BE2C (cell line): ENCODE measurements around the gene NR3C2.
"Not testable (repeated sequence)": the region's sequence is repeated elsewhere in the genome, so short reads cannot be mapped to it uniquely, and the experiment has no call there.

Source experiments
- DNase-seq: peaks from one replicate; pipeline ENCODE4 v3.0.0-alpha.2; 2020
- H3K27me3 ChIP-seq: fragments of 250-450 bp; sonication (Bioruptor Pico); 2 replicates; pipeline ENCODE4 v1.5.1; 2020; ENCODE audit warnings: mild to moderate bottlenecking
- H3K36me3 ChIP-seq: fragments of 250-450 bp; sonication (Bioruptor Pico); 2 replicates; pipeline ENCODE4 v1.5.1; 2020; ENCODE audit warnings: mild to moderate bottlenecking
- H3K4me1 ChIP-seq: fragments of 250-450 bp; sonication (Bioruptor Pico); 2 replicates; pipeline ENCODE4 v1.5.1; 2020
- H3K4me3 ChIP-seq: 2 replicates; pipeline ENCODE4 v1.5.1; 2011; ENCODE audit warnings: low read depth, low read length
- H3K9me3 ChIP-seq: fragments of 250-450 bp; sonication (Bioruptor Pico); 2 replicates; pipeline ENCODE4 v1.5.1; 2020
- CTCF ChIP-seq: IDR thresholded peaks from 2 replicates; pipeline ENCODE4 v1.5.1; 2012; ENCODE audit warnings: mild to moderate bottlenecking, low read depth, low read length

The NR3C2 gene

GRCh38 chr4:148330724-148331123 lies 111.5 kb downstream of the NR3C2 start:
- H3K36me3 ChIP-seq: no peaks in the 10 kb centered on the region
- H3K4me1 ChIP-seq: peaks cover 5% of the 10 kb centered on the region; the same call in 1 of the 2 replicates
- no peaks in the 10 kb centered on the region for H3K27me3 ChIP-seq
- H3K4me3 ChIP-seq: no peak overlapping the region
- no peaks in the 10 kb centered on the region for H3K9me3 ChIP-seq
- no peak for DNase-seq
- no peak for TF ChIP-seq CTCF

- no peak for DNase-seq
- H3K36me3 ChIP-seq: no peaks in the 10 kb centered on the region
- no peaks in the 10 kb centered on the region for H3K27me3 ChIP-seq
- H3K4me1 ChIP-seq: peaks cover 5% of the 10 kb centered on the region; the same call in 1 of the 2 replicates
- H3K4me3 ChIP-seq: no peak overlapping the region
- no peak for TF ChIP-seq CTCF
- no peaks in the 10 kb centered on the region for H3K9me3 ChIP-seq
These were observed 112.1 kb downstream of the NR3C2 start for GRCh38 chr4:148330161-148330560.

- peaks cover 5% of the 10 kb centered on the region; the same call in 1 of the 2 replicates for H3K4me1 ChIP-seq
- no peaks in the 10 kb centered on the region for H3K27me3 ChIP-seq
- no peak for TF ChIP-seq CTCF
- H3K4me3 ChIP-seq: no peak overlapping the region
- H3K36me3 ChIP-seq: no peaks in the 10 kb centered on the region
- H3K9me3 ChIP-seq: no peaks in the 10 kb centered on the region
- no peak for DNase-seq
These were observed 112.5 kb downstream of the NR3C2 start for GRCh38 chr4:148329751-148330150.

GRCh38 chr4:148327683-148328082 lies 114.5 kb downstream of the NR3C2 start:
- no peaks in the 10 kb centered on the region for H3K36me3 ChIP-seq
- no peak for TF ChIP-seq CTCF
- H3K4me1 ChIP-seq: peaks cover 5% of the 10 kb centered on the region; the same call in 1 of the 2 replicates
- H3K27me3 ChIP-seq: no peaks in the 10 kb centered on the region
- H3K4me3 ChIP-seq: no peak overlapping the region
- DNase-seq: no peak
- no peaks in the 10 kb centered on the region for H3K9me3 ChIP-seq

GRCh38 chr4:148323316-148323715 lies 118.9 kb downstream of the NR3C2 start:
- not testable (repeated sequence) for H3K36me3 ChIP-seq, H3K4me3 ChIP-seq, H3K27me3 ChIP-seq, DNase-seq, H3K4me1 ChIP-seq, H3K9me3 ChIP-seq

GRCh38 chr4:148315049-148315448 lies 127.2 kb downstream of the NR3C2 start:
- Histone ChIP-seq H3K9me3 (no peaks in the 10 kb centered on the region), H3K27me3 (no peaks in the 10 kb centered on the region), H3K4me3 (no peak overlapping the region), H3K36me3 (no peaks in the 10 kb centered on the region), H3K4me1 (no peaks in the 10 kb centered on the region)
- DNase-seq: no peak
- TF ChIP-seq CTCF: no peak

GRCh38 chr4:148312956-148313490 lies 129.2 kb downstream of the NR3C2 start:
- Histone ChIP-seq H3K36me3 (no peaks in the 10 kb centered on the region), H3K4me3 (no peak overlapping the region), H3K9me3 (no peaks in the 10 kb centered on the region), H3K4me1 (no peaks in the 10 kb centered on the region), H3K27me3 (no peaks in the 10 kb centered on the region)
- TF ChIP-seq CTCF: no peak
- no peak for DNase-seq
